M059J (cell line): ENCODE results near the gene CXCL8. TPM values are rescaled to one million over a fixed set of nuclear protein-coding genes. Genes with fewer than 3 reads are reported as not detected.

Experiments used
- DNase-seq: peaks from one replicate; pipeline ENCODE4 v3.0.0-alpha.2; 2012; ENCODE audit warnings: low read depth
- total RNA-seq: library from RNA; depleted of rRNA; stranded (reverse); fragments of >200 nt; shearing (Covaris generic); gene quantifications from 2 replicates; pipeline ENCODE4 v1.2.3, GENCODE V29; 2014

CXCL8 gene
- total RNA-seq, 1 experiment from 2014 or later: 33.9 TPM

DNA sequence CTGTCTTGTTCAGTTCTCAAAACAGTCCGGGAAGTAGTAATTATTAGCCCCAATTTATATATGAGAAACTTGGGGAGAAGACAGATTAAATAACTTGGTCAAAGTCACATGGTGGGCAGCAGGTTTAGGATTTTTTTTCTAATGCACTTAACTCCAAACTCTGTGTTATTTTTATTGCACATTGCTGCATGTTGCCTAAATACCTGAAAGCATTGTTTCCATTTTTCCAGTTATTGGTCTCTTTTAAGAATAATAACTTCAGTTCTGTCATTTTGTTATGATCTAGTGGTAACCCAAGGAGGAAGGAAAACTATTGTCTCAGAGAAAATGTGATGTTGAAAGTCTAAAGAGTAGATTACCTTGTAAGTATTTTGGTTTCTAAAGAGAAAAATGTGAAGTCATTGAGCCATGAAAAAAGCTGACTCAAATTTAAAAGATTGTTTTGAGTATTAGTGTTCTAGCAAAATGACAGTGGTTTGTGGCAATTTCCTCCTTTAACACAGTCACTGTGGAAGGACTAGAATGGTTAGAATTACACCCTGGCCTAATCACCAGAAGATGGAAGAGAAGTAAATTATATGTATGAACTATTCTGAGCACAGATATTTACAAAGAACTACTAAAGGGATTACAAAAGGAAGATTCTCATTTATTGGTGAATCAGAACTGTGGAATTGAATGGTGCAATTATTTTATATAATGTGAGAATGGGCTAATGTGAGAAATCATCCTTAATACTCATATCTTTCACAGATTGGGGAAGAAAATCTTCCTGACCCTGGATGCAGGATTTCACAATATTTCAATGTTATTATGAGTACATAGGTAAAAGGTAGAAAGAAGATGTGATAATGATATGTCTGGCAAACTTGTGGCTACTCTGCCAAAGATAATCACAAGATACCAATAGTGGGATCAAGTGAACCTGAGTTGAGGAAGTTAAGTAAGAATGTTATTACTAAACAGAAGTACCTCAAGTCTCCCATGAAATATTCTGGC, 21.7 kb upstream of the CXCL8 start:
- DNase-seq: peak; percentile 76

DNA sequence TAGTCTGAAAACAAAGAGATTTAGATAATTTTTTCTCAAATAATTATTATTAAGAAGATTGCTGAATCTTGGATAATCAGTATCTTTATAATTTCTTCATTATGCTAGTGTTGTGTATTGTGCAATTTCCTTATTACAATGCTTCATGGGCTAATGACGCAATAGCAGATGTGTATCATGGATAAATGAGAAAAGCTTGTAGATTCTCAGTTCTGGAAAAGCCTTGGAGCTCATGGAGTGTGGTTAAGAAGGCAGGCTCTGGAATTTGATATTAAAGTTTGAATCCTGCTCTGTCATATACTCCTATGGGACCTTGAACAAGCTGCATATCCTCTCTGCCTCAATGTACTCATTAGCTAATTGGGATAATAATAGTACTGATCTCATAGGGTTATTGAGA, 18.9 kb upstream of the CXCL8 start:
- DNase-seq: peak; percentile 63

DNA sequence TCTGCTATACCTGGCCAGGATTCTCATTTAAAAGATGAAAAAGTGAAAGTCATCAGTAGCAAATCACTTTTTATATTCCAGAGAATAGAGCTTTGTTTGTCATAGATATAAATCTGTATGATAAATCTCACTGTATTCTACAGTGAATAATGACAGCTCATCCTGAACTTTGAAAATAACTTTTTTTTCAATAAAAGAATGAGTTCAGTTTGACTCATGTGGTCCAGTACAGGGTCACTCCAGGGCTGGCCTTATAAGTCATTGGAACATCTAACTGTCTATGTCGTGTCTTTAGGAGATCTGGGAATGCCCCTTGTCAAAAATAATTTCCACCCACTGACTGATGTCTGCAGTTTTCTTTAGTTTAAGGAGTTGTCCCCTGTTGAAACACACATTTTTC, 18.5 kb upstream of the CXCL8 start:
- peak; percentile 58 for DNase-seq

DNA sequence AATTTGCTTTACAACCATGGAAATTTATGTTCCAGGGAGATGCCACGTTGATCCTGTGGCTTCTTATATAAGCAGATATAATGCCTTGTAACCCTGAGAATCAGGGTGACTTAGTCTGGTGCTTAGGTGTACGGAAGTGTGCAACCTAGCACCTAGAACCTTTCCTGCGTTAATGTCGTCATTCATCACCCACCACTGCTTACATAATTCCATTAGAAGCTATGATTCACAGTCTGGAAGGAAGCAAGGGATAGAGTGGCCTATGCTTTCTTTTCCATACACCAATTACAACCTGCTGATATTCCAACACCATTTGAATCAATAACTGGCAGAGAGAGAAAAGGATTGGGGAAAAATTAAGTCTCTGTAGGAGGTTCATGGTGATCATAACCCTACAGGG, 17.3 kb upstream of the CXCL8 start:
- DNase-seq: no peak

DNA sequence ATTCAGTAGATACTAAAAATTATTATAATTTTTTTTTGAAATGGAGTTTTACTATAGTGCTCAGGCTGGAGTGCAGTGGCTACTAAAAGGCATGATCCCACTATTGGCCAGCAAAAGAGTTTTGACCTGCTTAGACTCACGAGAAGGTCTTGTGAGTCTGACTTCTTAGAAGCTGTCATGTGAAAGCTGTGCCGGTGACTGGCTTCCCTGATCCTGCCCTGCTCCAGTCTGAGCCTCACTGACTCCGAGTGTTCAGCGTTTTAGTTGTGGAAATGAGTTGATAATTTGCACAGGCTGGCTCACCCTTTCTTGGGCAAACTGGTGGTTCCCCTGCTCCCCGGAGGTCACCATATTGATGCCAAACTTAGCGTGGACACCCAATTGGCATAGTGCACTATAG, 16.4 kb upstream of the CXCL8 start:
- no peak for DNase-seq

DNA sequence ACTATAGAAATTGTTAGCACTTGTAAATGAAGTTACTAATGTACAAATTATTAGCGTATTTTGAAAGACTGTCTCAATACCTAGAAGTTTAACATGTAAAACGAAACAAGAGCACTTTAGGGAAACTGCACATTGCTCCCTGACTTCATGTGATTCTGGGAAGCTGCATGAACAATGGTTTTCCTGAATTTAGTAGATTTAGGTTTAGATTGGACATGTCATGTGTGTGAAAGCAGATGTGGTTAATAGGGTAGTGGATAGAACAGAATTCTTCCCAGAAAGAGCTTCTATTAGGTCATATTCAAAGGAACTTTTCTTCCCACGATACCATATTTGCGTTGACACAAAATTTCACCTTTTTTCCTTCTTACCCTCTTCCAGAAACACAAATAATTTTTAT, 14.9 kb upstream of the CXCL8 start:
- no peak for DNase-seq

DNA sequence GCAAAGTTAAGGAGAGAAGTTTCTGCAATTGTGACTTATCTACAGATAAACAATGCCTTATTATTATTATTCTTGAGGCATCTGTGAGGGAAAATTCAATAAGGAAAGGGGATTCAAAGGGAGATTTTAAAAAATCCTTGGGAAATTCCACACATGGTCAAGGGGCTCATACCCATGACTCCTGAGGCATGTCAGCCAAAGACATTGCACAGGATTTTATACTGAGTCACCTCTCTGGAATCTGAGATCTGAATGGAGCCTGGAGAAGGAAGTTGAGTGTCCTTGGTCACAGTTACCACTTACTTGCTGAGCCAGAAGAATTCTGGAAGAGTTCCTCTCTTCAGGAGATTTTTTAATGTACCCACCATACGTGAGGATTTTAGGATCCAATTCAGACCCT, 14.4 kb upstream of the CXCL8 start:
- DNase-seq: peak; percentile 92

DNA sequence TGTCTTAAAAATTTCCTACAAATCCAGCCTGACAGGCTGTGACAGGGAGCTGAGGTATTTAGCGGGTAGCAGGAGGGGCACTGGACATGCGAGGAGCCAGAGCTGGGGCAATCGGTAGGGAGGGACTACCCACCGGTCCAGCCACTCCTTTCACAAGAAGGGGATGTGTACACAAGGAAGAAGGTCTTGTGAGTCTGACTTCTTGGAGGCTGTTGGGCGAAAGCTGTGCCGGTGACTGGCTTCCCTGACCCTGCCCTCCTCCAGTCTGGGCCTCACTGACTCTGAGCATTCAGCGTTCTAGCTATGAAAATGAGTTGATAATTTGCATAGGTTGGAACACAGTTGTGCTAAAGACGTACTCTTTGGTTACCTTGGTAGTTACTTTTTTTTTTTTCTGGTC, 12.7 kb upstream of the CXCL8 start:
- DNase-seq: no peak

DNA sequence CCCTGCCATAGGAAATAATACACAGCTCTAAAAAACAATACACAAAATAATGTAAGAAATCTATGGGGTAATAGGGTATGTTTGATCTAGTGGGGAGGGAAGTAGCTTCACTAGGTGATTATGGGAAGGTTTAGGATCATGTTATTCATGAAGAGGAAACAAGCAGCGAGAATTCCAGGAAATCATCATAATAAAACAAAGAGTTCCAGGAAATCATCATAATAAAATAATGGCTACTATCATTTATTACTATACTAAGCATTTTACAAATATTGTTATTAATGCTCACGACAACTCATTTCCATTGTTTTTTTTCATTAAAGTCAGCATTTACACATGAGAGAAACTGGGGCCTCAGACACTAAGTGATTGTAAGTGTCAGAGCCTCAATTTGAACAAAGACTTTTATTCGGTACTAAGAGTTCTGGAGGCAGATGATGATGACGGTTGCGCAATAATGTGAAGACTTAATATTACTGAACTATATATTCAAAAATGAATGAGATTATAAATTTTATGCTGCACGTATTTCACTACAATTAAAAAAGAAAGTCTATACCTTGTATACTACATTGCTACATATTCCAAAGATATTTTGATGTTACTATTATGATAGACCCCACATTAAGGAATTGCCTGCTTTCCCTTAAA, 12.2 kb upstream of the CXCL8 start:
- no peak for DNase-seq

DNA sequence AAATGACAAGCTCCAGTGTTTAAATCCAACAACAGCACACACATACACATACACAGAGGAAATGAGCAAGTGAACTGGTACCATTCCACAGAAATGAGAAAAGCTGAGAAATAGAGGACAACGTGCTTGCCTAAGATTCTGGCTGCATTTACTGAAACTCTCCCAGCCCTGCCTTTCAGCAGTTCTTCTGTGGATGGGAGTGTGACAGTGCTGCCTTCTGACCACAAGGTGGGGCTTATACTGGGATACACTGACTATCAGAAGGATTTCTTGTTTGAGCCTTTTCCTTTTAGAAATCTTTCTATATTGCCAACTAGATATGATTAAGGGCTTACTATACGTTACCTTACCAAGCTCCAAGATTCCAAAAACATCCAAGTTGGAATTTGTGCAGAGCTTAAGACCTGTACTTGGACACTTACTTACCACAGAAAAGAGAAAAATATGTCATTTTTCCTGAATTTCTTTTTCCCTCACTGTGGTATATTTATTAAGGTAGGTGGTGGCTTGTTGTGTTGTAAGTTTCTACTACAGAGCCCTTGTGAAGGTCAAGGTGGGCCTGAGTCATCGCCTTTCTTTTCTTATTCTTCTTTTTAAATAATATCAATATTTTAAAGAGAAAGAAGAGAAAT, 10.7 kb upstream of the CXCL8 start:
- peak; percentile 61 for DNase-seq

DNA sequence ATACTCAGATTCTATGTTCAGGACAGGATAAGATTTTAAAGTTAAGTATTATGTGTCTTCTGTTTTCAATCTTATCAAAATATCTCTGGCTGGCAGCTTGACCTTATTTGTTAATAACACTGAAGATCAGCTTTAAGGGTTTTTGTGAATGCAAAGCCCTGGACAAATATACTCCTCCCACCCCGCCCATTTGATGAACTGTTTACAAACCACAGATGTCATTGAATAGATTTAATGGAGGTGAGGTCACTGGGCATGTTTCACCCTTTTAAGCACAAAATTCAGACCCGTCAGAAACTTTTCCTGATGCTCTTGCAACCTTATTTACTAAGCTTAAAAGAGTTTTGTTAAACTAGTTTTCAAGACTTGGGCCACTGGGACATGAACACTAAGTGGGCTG, 10.1 kb upstream of the CXCL8 start:
- DNase-seq: peak; percentile 56

DNA sequence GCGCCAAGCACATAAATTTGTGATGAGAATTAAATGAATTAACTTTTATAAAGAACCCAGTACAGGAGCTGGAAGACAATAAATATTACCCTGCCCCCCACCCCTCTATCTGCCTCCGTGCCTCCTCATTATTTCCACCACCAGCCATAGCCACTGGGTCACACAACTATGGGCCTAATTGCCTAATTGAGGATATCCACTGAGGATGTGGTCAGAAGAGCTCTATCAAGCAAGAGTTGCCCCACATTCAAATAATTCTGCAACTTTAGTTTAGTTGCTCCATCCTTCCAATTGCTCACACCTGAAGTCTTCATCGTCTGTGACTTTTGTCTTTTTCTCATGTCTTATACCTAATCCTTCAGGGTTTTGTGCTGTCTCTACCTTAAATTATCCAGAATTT, 9.5 kb upstream of the CXCL8 start:
- DNase-seq: no peak

DNA sequence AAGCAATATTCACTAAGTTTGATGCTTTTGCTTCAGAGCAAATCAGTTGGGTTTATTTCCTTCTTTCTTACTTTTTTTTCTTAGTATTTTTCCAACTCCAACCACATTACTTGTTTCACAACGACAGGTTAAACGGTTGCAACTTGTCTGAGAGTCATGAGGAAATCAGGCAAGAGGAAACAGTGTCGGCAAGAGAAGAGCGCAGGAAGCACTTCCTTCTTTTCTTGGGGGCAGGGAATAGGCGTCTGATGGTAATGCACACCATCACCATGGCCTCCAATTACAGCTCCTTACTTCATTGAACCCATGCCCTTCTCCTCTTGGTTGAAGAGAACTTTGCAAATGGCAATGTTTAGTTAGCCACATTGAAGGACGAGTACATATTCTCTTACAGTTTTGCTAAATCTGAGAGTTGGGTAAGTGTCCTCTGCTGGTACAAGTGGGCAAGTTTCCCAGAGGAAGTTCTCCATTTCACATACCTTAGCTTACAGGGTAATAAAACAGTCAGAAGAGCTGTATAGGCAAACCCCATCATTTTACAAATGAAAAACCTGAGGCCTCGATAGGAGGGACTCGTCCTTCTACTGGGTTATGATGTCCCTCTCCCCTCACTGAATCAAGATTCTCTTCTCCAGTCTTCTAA, 8.3 kb upstream of the CXCL8 start:
- no peak for DNase-seq

DNA sequence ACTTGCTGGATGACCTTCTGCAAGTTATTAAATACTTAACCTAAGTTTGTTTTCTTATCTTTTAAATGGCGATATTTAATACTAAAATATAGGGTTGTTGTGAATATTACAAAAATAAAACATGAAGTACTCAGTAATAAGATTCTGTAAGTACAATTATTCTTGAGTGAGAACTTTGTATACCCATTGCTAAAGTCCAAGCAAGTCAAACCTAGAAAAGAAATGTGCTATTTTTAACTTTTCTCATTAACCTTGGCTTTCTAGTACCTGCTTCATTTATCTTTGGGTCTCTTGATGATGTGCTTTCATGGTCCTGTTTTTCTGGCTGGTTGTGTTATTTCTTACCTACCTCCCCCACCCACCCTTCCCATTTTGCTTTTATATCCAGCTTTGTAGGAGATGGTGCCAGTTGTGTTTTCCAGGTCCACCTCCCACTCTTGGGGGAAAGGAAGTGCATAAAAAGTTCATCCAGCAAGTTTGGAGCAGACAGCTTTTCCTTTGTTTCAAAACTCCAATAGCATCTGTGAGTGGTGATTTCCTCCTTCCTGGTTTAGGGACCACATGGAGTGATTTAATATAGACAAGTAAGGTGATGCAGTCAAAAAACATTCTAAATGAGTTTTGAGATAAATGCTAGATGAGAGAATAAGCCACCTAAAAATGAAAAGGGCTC, 7.5 kb upstream of the CXCL8 start:
- no peak for DNase-seq

DNA sequence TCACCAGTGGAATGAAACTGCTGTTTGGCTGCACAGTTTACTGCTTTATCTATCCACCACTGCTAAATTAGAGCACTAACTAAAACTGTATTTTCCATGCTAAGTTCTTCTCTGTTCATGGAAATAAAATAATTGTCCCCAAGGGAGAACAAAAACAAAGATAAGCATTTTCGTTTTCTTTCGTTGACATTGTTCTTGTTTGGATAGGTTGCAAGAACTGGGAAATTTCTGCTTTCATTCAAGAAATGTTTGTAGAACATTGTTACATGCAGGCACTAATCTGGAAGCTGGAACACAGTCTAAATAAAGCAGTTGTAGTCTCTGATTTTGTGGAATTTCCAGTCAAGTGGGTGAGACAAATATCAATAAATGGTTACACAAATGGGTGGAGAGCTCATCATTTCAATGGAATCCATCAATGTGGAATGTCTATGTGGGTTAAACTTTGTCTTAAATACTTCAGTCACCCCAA, 5.8 kb upstream of the CXCL8 start:
- DNase-seq: no peak

DNA sequence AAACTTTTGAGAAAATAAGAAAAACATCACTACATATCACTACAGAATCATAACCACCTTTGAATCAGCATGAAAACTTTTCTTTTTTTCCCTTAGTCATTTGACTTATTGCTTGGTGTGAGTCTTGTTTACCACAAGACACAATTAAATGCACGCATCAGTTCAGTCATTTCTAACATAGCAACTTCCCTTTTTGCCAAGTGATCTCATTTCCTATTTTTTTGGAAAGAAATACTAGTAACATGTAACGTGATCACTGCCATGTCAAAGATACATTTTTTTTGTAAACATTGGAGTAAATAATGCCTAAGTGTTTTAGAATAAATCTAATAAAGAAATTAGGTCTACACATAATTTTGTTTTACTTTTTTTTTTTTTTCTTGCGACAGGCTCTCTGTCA, 5.1 kb upstream of the CXCL8 start:
- peak; percentile 70 for DNase-seq

DNA sequence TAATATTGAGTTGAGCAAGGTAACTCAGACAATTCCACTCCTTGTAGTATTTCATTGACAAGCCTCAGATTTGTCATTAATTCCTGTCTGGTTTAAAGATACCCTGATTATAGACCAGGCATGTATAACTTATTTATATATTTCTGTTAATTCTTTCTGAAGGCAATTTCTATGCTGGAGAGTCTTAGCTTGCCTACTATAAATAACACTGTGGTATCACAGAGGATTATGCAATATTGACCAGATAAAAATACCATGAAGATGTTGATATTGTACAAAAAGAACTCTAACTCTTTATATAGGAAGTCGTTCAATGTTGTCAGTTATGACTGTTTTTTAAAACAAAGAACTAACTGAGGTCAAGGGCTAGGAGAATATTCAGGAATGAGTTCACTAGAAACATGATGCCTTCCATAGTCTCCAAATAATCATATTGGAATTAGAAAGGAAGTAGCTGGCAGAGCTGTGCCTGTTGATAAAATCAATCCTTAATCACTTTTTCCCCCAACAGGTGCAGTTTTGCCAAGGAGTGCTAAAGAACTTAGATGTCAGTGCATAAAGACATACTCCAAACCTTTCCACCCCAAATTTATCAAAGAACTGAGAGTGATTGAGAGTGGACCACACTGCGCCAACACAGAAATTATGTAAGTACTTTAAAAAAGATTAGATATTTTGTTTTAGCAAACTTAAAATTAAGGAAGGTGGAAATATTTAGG, 821 bp downstream of the CXCL8 start:
- no peak for DNase-seq

DNA sequence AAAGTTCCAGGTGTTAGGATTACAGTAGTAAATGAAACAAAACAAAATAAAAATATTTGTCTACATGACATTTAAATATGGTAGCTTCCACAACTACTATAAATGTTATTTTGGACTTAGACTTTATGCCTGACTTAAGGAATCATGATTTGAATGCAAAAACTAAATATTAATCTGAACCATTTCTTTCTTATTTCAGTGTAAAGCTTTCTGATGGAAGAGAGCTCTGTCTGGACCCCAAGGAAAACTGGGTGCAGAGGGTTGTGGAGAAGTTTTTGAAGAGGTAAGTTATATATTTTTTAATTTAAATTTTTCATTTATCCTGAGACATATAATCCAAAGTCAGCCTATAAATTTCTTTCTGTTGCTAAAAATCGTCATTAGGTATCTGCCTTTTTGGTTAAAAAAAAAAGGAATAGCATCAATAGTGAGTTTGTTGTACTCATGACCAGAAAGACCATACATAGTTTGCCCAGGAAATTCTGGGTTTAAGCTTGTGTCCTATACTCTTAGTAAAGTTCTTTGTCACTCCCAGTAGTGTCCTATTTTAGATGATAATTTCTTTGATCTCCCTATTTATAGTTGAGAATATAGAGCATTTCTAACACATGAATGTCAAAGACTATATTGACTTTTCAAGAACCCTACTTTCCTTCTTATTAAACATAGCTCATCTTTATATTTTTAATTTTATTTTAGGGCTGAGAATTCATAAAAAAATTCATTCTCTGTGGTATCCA, 1.6 kb downstream of the CXCL8 start:
- no peak for DNase-seq

DNA sequence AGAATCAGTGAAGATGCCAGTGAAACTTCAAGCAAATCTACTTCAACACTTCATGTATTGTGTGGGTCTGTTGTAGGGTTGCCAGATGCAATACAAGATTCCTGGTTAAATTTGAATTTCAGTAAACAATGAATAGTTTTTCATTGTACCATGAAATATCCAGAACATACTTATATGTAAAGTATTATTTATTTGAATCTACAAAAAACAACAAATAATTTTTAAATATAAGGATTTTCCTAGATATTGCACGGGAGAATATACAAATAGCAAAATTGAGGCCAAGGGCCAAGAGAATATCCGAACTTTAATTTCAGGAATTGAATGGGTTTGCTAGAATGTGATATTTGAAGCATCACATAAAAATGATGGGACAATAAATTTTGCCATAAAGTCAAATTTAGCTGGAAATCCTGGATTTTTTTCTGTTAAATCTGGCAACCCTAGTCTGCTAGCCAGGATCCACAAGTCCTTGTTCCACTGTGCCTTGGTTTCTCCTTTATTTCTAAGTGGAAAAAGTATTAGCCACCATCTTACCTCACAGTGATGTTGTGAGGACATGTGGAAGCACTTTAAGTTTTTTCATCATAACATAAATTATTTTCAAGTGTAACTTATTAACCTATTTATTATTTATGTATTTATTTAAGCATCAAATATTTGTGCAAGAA, 2.3 kb downstream of the CXCL8 start:
- DNase-seq: no peak

DNA sequence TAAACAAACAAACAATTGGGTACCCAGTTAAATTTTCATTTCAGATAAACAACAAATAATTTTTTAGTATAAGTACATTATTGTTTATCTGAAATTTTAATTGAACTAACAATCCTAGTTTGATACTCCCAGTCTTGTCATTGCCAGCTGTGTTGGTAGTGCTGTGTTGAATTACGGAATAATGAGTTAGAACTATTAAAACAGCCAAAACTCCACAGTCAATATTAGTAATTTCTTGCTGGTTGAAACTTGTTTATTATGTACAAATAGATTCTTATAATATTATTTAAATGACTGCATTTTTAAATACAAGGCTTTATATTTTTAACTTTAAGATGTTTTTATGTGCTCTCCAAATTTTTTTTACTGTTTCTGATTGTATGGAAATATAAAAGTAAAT, 2.9 kb downstream of the CXCL8 start:
- DNase-seq: no peak
